Measurements from ENCODE around the gene TSR3. TPM values are rescaled to one million over a fixed set of nuclear protein-coding genes. Genes with fewer than 3 reads are reported as not detected.

The TSR3 gene
- 58.2 TPM for total RNA-seq
- long read RNA-seq, partial matches to known transcripts, result 5 of 7 reads
- long read RNA-seq, other reads (novel, unspliced or antisense), result 1 of 7 reads

DNA sequence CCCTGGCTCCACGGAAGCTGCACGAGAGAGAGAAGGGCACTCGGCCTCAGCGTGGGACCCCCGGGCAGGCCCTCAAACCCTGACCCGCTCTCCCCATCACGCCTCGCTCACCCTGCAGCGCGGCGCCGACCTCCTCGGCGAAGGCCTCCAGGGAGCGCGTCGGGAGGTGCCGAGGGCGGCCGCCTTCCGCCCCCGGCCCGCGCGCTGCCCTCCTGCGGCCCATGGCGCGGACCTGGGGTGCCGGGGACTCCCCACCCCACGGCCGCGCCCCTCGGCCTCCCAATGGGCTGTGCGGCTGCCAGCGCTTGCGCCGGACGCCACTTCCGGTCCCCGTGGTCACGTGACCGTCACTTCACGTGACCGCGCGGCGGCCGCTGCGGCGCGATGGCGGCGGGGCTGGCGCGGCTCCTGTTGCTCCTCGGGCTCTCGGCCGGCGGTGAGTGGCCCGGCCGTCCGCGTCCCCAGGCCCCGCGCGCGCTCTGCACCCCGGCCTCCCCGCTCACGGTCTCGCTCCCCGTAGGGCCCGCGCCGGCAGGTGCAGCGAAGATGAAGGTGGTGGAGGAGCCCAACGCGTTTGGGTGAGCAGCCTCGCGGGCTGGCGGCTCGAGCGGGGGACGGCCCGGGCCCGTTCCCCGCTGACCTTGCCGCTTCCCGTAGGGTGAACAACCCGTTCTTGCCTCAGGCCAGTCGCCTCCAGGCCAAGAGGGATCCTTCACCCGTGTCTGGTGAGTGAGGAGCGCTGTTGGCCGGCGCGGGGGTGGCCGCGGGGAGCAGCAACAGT, at the start of gene TSR3, which contains the start of gene GNPTG:
TSS of gene TSR3 (minus strand) at position 297 of the 781 bp plus-strand sequence. CDS start at position 223, 74 bp downstream.
TSS of gene GNPTG (plus strand) at position 350 of the 781 bp plus-strand sequence. CDS start at position 385, 35 bp downstream.
- DNase-seq (ENCODE audit: low spot score), result peak; percentile 96

DNA sequence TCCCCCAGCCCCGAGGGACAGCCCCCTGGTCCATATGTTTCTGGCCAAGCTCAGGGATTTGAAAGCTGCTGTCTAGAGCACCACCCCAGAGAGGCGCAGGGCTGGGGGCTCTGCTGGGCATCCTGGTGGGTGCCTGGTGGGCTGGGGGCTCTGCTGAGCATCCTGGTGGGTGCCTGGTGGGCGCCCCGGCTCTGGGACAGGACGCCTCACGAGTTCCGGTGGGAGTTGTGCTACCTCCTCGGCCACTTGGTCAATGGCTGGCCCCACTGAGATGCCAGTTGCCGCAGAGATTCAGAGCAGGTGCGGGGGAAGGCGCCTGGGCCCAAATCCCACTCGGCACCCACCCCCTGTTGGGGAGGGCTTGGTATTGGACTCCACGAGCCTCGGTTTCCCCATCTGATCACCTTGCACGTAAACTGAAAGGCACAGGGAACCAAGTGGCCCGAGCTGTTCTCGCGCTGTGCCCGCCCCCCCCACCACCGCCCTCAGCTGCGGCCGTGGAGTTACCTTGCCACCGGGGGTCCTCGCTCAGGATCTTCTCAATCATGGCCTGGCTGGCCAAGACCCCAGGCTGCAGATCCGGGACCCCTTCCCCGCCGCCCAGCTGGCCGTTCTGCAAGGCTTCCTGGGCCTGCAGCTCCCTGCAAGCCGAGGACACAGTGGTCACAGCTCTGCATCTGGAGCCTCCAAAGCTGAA, 49.5 kb upstream of the TSR3 start:
- no peak for DNase-seq (ENCODE audit: low spot score)

DNA sequence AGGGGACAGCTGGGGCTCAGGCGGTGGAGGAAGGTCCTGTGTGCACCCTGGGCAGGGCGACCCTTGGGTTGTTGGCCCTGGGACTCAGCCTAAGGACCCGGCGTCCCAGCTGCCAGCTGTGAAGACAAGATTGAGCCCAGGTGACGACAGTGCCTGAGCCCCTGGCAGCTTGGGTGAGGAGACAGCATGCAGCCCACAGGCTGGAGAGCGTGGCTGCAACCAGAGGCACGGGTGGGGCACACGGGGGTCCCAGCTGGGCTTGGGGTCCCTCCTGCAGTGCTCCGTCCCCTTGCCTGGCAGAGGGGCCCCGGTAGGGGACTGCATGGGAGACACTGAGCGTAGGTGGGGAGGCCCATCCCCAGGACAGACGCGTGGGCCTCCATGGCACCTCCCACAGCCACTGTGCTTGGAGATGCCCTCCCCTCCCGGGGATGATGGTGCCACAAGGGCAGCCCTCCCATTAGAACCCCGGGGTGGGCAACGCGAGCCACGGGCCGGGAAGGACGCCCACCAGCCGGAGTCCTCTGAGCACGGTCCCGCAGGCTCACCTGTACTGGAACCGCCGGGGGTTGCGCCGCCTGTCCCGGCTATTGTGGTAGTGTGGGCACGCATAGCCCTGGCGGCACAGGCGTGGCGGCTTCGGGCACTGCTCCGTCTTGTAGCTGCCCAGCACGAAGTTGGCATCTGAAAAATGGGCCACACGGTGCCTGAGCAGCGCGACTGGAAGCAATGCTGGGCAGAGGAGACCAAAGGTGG, 47.3 kb upstream of the TSR3 start:
- DNase-seq (ENCODE audit: low spot score), result no peak

DNA sequence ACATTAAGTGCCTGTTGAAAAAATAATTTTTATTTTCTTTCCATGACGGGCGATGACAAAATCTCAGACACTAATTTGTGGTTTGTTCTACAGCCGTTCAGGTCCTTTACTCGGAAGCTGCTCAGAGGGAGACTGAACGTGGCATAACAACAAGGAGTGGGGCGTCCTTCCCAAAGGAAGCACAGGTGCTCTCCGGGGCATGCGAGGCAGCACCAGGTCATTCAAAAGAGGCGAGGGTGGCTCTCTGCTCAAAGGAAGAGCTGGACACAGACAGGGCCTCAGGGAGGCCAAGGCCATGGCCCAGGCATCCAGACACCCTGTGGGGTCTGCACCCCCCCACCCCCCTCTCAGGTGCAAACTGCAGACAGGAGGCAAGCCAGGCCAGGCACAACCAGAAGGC, 46.7 kb upstream of the TSR3 start:
- DNase-seq (ENCODE audit: low spot score), result no peak

DNA sequence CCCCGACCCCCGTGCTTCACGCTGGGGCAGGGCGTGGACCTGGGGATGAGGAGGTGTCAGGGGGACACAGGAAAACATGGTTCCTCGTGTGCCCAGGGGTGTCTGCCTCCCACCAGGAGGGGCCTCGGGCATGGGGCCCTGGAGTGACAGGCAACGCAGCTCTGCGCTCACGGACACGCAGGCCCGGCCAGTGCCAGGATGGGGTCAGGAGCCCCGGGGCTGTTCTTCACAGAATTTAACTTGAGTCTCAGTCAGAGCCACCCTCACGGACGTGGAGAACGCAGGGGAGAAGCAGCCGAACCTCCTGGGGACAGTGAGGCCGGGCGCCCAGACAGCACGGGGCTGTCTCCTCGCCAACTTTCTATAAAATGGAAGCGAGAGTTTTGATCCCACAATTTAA, 46.1 kb upstream of the TSR3 start:
- no peak for DNase-seq (ENCODE audit: low spot score)

GRCh38 chr16:1395444-1396031, 43.9 kb upstream of the TSR3 start:
- no peak for DNase-seq (ENCODE audit: low spot score)

- DNase-seq (ENCODE audit: low spot score), result no peak
These were observed 42.8 kb upstream of the TSR3 start for GRCh38 chr16:1394367-1394951.

DNA sequence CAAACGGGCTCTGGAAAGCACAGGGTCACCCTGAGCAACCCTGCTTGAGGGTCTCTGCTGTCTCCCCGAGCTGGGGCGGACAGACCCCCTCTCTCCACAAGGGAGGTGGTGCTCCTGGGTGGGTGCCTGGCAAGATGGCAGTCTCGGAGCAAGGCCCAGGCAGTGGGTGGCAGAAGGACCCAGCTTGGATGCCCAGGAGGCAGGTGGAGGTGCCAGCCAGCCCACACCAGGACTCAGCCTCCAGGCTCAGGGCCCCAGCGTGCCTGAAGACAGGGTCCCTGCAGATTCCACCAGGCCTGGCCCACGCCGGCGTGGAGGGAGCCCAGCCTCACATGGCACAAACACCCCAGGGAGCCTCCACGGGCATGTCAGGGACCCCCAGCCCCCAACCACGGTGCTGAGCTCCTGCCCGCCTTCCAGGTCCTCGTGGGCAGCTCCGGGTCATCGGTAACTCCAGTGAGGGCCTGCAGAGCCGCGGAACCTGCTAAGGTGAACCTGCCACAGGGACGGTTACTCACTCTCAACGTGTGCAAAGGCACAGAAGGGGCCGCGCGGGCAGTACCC, 42.0 kb upstream of the TSR3 start:
- no peak for DNase-seq (ENCODE audit: low spot score)

DNA sequence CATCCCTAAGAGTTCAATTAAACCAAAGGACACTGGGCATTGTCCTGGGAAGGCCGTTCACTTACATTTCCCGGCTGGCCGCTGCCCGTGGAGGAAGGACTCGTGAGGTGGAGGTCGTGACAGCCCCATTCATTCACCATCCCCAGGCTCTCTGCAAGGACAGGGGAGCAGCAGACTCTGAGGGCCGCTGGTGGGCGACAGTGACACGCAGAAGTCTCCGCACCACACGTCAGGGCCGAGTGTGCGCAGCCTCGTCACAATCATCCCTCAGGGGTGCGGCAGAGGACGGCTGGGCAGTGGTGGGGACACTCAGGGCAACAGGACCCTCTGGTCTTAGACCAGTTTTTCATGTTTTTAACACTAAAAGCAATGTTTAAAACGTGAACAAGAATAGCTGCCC, 41.1 kb upstream of the TSR3 start:
- DNase-seq (ENCODE audit: low spot score), result no peak

- DNase-seq (ENCODE audit: low spot score), result no peak
These were observed 38.6 kb upstream of the TSR3 start for GRCh38 chr16:1390239-1390779.

DNA sequence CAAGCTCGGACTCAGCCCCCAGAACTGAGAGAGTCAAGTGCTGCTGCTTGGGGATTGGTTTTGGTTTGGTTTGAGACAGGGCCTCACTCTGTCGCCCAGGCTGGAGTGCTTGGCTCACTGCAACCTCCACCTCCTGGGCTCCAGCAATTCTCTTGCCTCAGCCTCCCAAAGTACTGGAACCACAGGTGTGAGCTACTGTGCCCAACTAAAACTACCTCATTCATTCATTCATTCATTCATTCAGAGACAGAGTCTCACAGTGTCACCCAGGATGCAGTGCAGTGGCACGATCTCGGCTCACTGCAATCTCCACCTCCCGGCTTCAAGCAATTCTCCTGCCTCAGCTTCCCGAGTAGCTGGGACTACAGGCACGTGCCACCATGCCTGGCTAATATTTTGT, 38.1 kb upstream of the TSR3 start:
- no peak for DNase-seq (ENCODE audit: low spot score)

- no peak for DNase-seq (ENCODE audit: low spot score)
These were observed 35.7 kb upstream of the TSR3 start for GRCh38 chr16:1387331-1387730.

DNA sequence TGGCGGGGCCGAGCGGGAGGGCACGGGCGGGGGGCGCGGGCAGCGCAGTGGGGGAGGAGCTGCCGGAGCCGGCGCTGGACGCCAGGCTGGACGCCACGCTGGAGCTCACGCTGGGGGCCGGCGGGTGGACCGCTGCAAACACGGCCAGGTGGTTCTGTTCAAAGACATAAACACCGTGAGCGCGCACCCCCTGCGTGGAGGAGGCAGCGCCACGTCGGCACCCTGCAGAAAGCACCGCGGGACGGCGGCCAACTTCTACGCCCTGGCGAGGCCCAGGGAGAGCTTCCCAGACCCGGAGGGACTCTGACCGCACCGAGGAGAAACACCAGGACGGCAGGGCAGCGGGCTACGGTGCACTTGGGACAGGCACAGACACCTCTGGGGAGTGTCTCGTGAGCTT, 33.6 kb upstream of the TSR3 start:
- DNase-seq (ENCODE audit: low spot score), result no peak

DNA sequence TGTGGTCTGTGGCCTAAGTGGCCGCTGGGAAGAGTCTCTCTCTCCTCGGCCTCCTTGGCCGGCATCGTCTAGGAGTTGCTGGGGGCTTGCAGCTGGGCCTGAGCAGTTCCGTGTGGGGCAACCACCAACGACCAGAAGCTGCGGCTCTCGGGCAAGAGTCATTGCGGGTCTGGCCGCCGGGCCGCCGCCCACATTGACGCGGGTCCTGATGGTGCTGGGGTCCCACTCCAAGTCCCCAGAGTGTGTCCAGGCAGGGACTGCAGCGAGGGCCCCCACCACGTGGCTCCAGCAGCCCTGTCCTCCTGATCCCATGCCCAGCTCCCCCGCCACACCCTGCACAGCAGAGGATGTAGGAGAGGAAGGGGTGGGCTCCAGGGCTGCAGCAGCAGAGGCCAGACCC, 31.9 kb upstream of the TSR3 start:
- DNase-seq (ENCODE audit: low spot score), result no peak

DNA sequence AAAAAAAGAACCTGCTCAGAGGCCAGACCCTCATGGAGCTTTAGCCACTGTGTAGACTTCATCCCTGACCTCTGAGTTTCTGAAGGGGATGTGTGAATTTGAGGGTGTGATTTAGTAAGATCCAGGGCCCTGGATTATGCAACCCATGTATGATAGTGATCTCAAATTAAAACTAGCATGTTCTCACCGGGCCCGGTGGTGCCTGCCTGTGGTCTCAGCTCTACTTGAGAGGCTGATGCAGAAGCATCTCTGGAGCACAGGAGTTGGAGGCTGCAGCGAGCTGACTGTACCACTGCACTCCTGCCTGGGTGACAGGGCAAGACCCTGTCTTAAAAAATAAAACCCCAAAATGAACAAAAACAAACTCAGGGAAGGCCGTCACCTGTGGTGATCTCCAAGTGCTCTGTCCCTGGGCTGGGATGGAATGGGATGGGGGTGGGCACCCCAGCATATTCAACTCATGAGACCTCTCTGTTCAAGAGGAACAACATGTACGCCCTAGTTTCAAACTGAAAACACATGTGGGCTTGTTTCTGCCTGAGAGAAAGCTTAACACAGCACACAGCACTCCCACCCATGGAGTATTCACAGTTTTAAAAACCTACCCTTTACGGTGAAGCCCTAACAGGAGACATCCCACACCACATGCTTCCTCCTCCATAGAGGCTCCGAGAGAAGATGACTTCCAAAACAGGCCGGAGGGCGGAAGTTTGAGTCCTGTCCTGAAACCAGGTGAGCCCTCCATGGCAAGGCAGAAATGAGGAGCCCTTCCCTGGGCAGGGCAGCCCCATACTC, 30.1 kb upstream of the TSR3 start:
- no peak for DNase-seq (ENCODE audit: low spot score)

DNA sequence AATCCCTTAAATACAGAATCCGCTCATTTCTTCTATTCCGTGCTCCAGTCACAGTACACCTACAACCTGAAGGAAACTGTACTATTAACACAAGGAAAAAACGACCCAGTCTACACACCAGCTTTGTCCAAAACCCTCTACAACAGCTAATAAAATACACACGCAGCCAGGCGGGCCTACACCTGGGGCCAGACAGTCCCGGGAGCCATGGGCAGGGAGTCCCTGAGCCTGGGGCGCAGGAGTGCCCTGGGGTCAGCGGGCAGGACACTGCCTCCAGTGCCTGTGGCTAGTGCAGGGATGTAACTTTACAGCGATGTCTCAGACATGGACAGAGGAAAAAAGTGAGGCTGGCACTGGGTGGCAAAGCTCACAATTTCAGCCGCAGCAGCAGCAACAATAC, 28.5 kb upstream of the TSR3 start:
- no peak for DNase-seq (ENCODE audit: low spot score)

DNA sequence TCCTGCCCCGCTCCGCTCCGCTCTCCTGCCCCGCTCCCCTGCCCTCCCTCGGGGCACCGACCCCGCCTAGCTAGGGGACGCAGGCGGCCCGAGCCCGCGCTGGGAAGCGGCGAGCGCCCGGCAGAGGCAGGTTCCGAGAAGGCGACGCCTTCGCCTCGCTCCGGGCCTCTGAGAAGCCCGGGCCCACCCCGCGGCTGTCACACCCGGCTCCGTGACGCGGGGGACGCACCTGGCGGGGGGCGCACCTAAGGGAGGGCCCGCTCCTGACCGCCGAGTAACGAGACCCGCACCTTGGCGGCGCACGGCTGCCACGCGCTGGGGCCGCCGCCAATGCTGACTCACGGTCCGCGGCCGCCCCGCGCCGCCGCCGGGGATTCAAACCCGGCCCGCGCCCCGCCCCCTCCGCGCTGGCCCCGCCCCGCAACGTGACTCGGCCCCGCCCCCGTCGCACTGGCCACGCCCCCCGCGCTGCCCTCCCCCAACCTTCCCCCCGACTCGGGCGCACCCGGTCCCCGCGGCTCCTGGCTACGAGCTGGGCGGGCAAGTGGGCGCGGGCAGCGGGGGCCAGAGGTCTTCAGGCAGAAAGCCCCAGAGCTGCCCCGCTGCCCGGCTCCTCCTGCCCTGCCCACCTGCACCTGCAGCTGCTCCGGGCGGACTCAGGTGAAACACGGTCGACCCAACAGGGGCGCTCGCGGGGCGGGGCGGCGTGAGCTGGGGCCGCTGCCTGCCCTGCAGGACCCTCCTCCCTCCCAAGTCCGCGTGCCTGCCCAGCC, 27.8 kb upstream of the TSR3 start:
- no peak for DNase-seq (ENCODE audit: low spot score)

DNA sequence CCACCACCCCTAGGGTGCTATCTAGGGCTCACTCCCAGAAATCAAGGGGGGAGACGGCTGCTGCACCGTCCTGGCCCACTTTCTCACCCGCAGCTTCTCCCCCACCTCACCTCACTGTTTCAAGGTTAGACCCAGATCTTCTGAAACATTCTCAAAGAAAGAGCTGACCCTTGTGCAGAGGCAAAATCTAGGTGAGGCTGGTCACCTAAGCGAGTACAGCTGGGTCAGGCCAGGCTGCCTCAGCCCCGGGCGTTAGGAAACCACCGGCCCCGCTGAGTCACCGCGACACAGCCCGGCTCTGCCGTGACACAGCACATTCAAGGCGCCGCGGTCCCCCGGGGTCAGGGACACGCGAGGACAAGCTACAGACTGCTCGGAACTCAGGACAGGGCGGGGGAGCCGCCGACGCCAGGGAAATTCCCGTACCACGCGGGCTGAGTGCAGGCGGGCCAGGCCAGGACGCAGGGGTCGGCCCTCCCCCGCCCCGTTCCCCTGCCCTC, 27.2 kb upstream of the TSR3 start:
- DNase-seq (ENCODE audit: low spot score), result peak; percentile 96
